Adipocyte (in vitro differentiated cells): ENCODE data around the gene BLOC1S2.

Experiments used
- DNase-seq: peaks from one replicate; pipeline ENCODE4 v3.0.0-alpha.2; 2015; ENCODE audit warnings: low read depth
- H3K27me3 ChIP-seq: replicated peaks from 2 replicates; pipeline ENCODE4 v1.7.0; 2013; ENCODE audit warnings: mild to moderate bottlenecking, low read length, moderate library complexity; ENCODE audit not compliant: control insufficient read depth, insufficient read depth
- H3K36me3 ChIP-seq: 2 replicates; pipeline ENCODE4 v1.7.0; 2013; ENCODE audit warnings: low read length, mild to moderate bottlenecking, moderate library complexity; ENCODE audit not compliant: control insufficient read depth, insufficient read depth, severe bottlenecking
- H3K4me1 ChIP-seq: 2 replicates; pipeline ENCODE4 v1.7.0; 2013; ENCODE audit warnings: mild to moderate bottlenecking, low read length, moderate library complexity; ENCODE audit not compliant: control insufficient read depth, insufficient read depth
- H3K4me3 ChIP-seq: 2 replicates; pipeline ENCODE4 v1.7.0; 2013; ENCODE audit warnings: mild to moderate bottlenecking, low read length, moderate library complexity
- H3K9ac ChIP-seq: 2 replicates; pipeline ENCODE4 v1.7.0; 2013; ENCODE audit warnings: mild to moderate bottlenecking, low read length, moderate library complexity
- H3K9me3 ChIP-seq: 2 replicates; pipeline ENCODE4 v1.7.0; 2013; ENCODE audit warnings: mild to moderate bottlenecking, low read length, moderate library complexity; ENCODE audit not compliant: control insufficient read depth

Gene BLOC1S2

DNA sequence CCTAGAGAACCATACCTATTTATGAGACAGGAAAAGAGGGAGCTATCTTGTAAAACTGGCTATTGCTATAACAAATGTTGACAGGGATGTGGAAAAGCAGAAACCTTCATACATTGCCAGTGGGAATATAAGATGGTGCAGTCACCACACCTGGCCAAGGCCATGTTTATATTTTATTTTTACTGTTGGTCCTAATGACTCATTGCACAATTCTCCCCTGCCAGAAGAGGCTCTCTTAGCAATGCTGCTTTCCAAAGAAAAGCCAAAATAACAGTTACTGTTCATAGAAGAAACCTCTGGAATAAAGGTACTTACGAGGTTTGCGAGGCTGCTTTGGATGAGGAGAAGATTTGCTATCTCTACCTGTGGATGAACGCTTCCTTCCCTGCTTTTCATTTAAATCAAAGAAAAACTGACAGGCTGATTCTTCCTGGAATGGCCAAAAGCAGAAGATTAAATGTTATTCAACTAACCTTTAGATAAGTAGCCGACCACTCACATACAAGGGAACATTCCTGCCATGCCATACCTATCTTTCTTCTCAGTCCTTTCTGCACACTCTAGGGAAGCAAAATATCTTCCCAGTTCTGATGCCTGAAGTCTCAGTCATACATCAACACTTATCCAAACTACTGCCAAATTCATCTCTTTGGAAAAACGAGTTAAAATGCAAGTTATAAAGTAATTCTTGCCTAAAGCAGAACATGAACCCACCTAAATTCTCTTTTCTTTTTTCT is 40.8 kb downstream of the BLOC1S2 start:
- Histone ChIP-seq H3K36me3 (peaks cover 89% of the 10 kb centered on the region), H3K4me3 (no peak overlapping the region), H3K9ac (no peak overlapping the region), H3K4me1 (no peaks in the 10 kb centered on the region), H3K27me3 (no peaks in the 10 kb centered on the region), H3K9me3 (no peaks in the 10 kb centered on the region)
- DNase-seq: peak; percentile 5

DNA sequence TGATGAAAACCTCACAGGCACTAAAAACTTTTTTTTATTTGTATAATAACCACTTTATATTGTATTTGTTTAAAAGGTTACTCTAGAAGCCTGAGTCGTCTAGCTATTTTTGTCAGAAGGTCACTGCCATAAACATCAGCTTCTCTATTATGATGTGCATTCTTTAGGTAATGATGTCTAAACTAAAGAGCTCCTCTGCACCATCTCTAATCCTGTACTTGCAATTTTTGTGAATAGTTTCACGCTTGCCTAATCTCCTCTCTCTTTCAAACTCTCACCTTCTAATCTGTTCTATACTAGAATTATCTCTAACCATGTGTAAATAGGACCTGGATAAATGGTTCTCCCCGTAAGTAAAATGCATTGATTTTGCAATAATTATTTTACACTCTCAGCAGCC is 46.6 kb downstream of the BLOC1S2 start:
- Histone ChIP-seq H3K9ac (no peak overlapping the region), H3K4me1 (no peaks in the 10 kb centered on the region), H3K36me3 (peaks cover 84% of the 10 kb centered on the region), H3K4me3 (no peak overlapping the region), H3K27me3 (no peaks in the 10 kb centered on the region), H3K9me3 (no peaks in the 10 kb centered on the region)
- DNase-seq: no peak

DNA sequence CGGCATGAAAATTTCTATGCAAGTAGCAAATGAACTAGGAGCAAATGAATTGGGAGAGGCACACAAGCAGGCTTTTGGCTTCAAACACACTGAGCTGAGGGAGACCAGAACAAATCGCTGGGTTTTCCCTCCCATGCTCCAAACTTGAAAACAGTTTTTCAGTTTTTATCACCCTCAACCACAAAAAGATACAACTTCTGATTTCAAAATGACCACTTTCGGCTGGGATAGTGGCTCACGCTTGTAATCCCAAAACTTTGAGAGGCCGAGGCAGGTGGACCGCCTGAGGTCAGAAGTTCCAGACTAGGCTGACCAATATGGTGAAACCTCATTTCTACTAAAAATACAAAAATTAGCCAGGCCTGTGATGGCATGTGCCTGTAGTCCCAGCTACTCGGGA is 48.1 kb downstream of the BLOC1S2 start:
- H3K4me1 ChIP-seq: no peaks in the 10 kb centered on the region
- no peak overlapping the region for H3K4me3 ChIP-seq
- H3K27me3 ChIP-seq: no peaks in the 10 kb centered on the region
- no peak overlapping the region for H3K9ac ChIP-seq
- DNase-seq: no peak
- H3K36me3 ChIP-seq: peaks cover 86% of the 10 kb centered on the region
- H3K9me3 ChIP-seq: no peaks in the 10 kb centered on the region

DNA sequence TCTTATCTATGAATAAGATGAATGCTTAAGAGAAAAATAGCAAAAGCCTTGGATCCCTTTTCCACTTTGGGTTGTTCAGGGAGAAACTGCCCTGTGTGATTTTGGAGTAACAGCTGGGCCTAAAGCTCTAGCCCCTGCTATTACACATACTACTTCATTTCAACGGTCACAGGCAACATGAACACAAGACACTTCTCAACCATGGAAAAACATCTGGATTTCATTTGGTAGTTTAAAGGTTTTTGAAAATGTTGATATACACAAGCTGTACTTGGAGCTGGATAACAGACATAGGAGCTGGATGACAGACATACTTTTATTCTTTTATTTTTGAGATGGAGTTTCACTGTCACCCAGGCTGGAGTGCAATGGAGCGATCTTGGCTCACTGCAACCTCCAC is 54.4 kb downstream of the BLOC1S2 start:
- Histone ChIP-seq H3K4me3 (no peak overlapping the region), H3K27me3 (no peaks in the 10 kb centered on the region), H3K4me1 (peaks cover 16% of the 10 kb centered on the region), H3K36me3 (peaks cover 51% of the 10 kb centered on the region), H3K9ac (no peak overlapping the region), H3K9me3 (no peaks in the 10 kb centered on the region)
- peak; percentile 79 for DNase-seq

DNA sequence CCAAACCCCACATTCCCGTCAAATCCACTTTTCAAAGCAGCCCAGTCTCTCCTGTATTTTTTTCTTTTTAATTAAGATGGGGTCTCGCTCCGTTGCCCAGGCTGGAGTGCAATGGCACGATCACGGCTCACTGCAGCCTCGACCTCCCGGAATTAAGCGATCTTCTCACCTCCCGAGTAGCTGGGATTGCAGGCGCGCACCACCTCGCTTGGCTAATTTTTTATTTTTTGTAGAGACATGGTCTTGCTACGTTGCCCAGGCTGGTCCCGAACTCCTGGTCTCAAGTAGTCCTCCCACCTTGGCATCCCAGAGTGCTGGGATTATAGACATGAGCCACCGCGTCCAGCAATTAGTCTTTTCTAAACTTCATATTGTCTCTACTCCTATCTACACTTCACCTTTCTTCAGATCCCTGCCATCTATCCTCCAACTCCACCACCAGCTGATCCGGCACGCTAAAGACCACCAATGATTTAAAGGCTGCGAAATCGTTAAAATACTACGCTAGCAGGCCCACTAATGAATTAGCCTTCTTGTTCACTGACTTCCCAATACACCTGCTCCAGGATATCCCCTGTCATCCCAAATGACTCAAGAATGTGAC is 56.6 kb downstream of the BLOC1S2 start:
- H3K9ac ChIP-seq: peak overlapping the region; percentile 94
- peak overlapping the region; percentile 97 for H3K4me3 ChIP-seq
- H3K36me3 ChIP-seq: peaks cover 41% of the 10 kb centered on the region
- DNase-seq: no peak
- H3K9me3 ChIP-seq: no peaks in the 10 kb centered on the region
- no peaks in the 10 kb centered on the region for H3K27me3 ChIP-seq
- peaks cover 16% of the 10 kb centered on the region for H3K4me1 ChIP-seq

DNA sequence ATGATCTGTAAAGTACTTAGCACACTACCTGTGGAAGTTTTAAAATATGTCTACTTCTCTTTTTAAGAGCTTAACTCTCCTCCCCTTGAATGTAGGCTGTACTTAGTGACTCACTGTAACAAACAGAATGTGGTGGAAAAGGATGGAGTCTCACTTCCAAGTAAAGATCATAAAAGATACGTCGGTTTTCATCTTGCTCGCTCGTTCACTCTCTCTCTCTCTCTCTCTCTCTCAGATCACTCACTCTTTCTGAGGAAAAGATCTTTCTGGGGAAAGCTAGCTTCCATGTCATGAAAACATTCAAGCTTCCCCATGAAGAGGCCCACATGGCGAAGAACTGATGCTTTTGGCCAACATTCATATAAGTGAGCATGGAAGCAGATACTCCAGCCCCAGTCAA is 62.6 kb downstream of the BLOC1S2 start:
- H3K9ac ChIP-seq: no peak overlapping the region
- no peak overlapping the region for H3K4me3 ChIP-seq
- H3K36me3 ChIP-seq: peaks cover 68% of the 10 kb centered on the region

More for the DNA sequence above, 62.6 kb downstream of the BLOC1S2 start:
- no peak for DNase-seq
- Histone ChIP-seq H3K9me3 (no peaks in the 10 kb centered on the region), H3K4me1 (peaks cover 10% of the 10 kb centered on the region), H3K27me3 (no peaks in the 10 kb centered on the region)
